Karpas-422 (cell line): ENCODE measurements around the gene IGFBP6. TPM values are rescaled to one million over a fixed set of nuclear protein-coding genes. Genes with fewer than 3 reads are reported as not detected.
A peak's percentile ranks its signal among the peaks of the same experiment; 100 is the strongest.

ENCODE experiments used
- DNase-seq: peaks from one replicate; pipeline ENCODE4 v3.0.0-alpha.2; 2015
- H2AFZ ChIP-seq: fragments of 200-600 bp; sonication (generic); 2 replicates; pipeline ENCODE4 v1.6.1; 2014; ENCODE audit warnings: antibody characterized with exemption, low read length, mixed read lengths
- H3K27ac ChIP-seq: fragments of 200-600 bp; sonication (generic); 2 replicates; pipeline ENCODE4 v1.5.1; 2014; ENCODE audit warnings: mild to moderate bottlenecking, low read length, moderate library complexity
- H3K27me3 ChIP-seq: fragments of 200-600 bp; sonication (generic); 2 replicates; pipeline ENCODE4 v1.6.1; 2014; ENCODE audit warnings: low read length, mixed read lengths
- H3K36me3 ChIP-seq: fragments of 200-600 bp; sonication (generic); 2 replicates; pipeline ENCODE4 v1.6.1; 2014; ENCODE audit warnings: low read length, mixed read lengths; ENCODE audit not compliant: insufficient read depth
- H3K4me1 ChIP-seq: fragments of 200-600 bp; sonication (generic); 2 replicates; pipeline ENCODE4 v1.6.1; 2014; ENCODE audit warnings: mild to moderate bottlenecking, low read length, mixed read lengths
- H3K4me2 ChIP-seq: fragments of 200-600 bp; sonication (generic); 2 replicates; pipeline ENCODE4 v1.6.1; 2014; ENCODE audit warnings: low read length, low read depth, mild to moderate bottlenecking; ENCODE audit not compliant: poor library complexity, severe bottlenecking
- H3K4me3 ChIP-seq: fragments of 200-600 bp; sonication (generic); 2 replicates; pipeline ENCODE4 v1.5.1; 2014; ENCODE audit warnings: mild to moderate bottlenecking, antibody characterized with exemption, low read length, mixed read lengths
- H3K79me2 ChIP-seq: fragments of 200-600 bp; sonication (generic); 2 replicates; pipeline ENCODE4 v1.6.1; 2014; ENCODE audit warnings: mild to moderate bottlenecking, low read length, mixed read lengths
- H3K9ac ChIP-seq: fragments of 200-600 bp; sonication (generic); 2 replicates; pipeline ENCODE4 v1.6.0; 2014; ENCODE audit warnings: low read length
- H3K9me2 ChIP-seq: fragments of 200-600 bp; sonication (generic), shearing (Covaris generic); replicated peaks from 2 replicates; pipeline ENCODE4 v1.6.0; 2014; ENCODE audit warnings: mild to moderate bottlenecking, low read length, moderate library complexity; ENCODE audit not compliant: insufficient read depth
- H3K9me3 ChIP-seq: fragments of 300-700, 200-600 bp; sonication (generic); 2 replicates; pipeline ENCODE4 v1.6.1; 2014; ENCODE audit warnings: low read length, mixed read lengths
- H4K20me1 ChIP-seq: fragments of 200-600 bp; sonication (generic); 2 replicates; pipeline ENCODE4 v1.6.1; 2014; ENCODE audit warnings: mild to moderate bottlenecking, antibody characterized with exemption, low read length, low read depth; ENCODE audit not compliant: insufficient read depth
- total RNA-seq: library from RNA; depleted of rRNA; stranded (reverse); fragments of >200 nt; shearing (Covaris generic); gene quantifications from 2 replicates; pipeline ENCODE4 v1.2.3, GENCODE V29; 2014; ENCODE audit warnings: low replicate concordance

Gene IGFBP6
- total RNA-seq, 1 experiment from 2014 or later: not detected

GRCh38 chr12:53097207-53097563 lies 282 bp upstream of the IGFBP6 start:
- Histone ChIP-seq H3K79me2 (no peaks in the 10 kb centered on the region), H3K4me3 (peak overlapping the region; percentile 68; the same call in 1 of the 2 replicates), H3K9me3 (no peaks in the 10 kb centered on the region), H2AFZ (peak overlapping the region; percentile 96; the same call in 1 of the 2 replicates), H3K9me2 (no peaks in the 10 kb centered on the region), H3K27ac (no peak overlapping the region), H3K36me3 (no peaks in the 10 kb centered on the region), H4K20me1 (no peaks in the 10 kb centered on the region), H3K9ac (peak overlapping the region; percentile 69), H3K4me2 (peak overlapping the region; percentile 76), H3K27me3 (0 out of 2 replicates have a peak, but pooled peaks cover 3% of the 10 kb centered on the region), H3K4me1 (peaks cover 21% of the 10 kb centered on the region)
- DNase-seq: no peak

- Histone ChIP-seq H3K36me3 (no peaks in the 10 kb centered on the region), H3K27ac (no peak overlapping the region), H3K9me2 (no peaks in the 10 kb centered on the region), H3K9ac (peak overlapping the region; percentile 69), H4K20me1 (no peaks in the 10 kb centered on the region), H3K4me2 (peak overlapping the region; percentile 76), H3K9me3 (no peaks in the 10 kb centered on the region), H3K79me2 (no peaks in the 10 kb centered on the region), H3K4me1 (peaks cover 26% of the 10 kb centered on the region), H3K27me3 (0 out of 2 replicates have a peak, but pooled peaks cover 3% of the 10 kb centered on the region), H2AFZ (peak overlapping the region; percentile 96), H3K4me3 (peak overlapping the region; percentile 68)
- DNase-seq: no peak
Measured at GRCh38 chr12:53098354-53098981, 1.0 kb downstream of the IGFBP6 start.

GRCh38 chr12:53099071-53099882 lies 1.8 kb downstream of the IGFBP6 start:
- H3K27me3 ChIP-seq: 0 out of 2 replicates have a peak, but pooled peaks cover 3% of the 10 kb centered on the region
- no peaks in the 10 kb centered on the region for H3K36me3 ChIP-seq
- H3K4me3 ChIP-seq: no peak overlapping the region
- no peaks in the 10 kb centered on the region for H3K79me2 ChIP-seq
- H3K9ac ChIP-seq: no peak overlapping the region
- H3K4me2 ChIP-seq: no peak overlapping the region
- H3K27ac ChIP-seq: no peak overlapping the region
- H3K9me2 ChIP-seq: no peaks in the 10 kb centered on the region
- DNase-seq: peak; percentile 92
- no peaks in the 10 kb centered on the region for H4K20me1 ChIP-seq
- H3K9me3 ChIP-seq: no peaks in the 10 kb centered on the region
- peaks cover 26% of the 10 kb centered on the region for H3K4me1 ChIP-seq
- no peak overlapping the region for H2AFZ ChIP-seq

GRCh38 chr12:53100466-53101151 lies 3.1 kb downstream of the IGFBP6 start:
- no peak overlapping the region for H3K27ac ChIP-seq
- H2AFZ ChIP-seq: no peak overlapping the region
- no peaks in the 10 kb centered on the region for H3K9me3 ChIP-seq
- 0 out of 2 replicates have a peak, but pooled peaks cover 3% of the 10 kb centered on the region for H3K27me3 ChIP-seq
- H3K4me2 ChIP-seq: no peak overlapping the region
- no peak for DNase-seq
- no peak overlapping the region for H3K9ac ChIP-seq
- no peaks in the 10 kb centered on the region for H3K79me2 ChIP-seq
- no peaks in the 10 kb centered on the region for H3K9me2 ChIP-seq
- H3K36me3 ChIP-seq: no peaks in the 10 kb centered on the region
- no peak overlapping the region for H3K4me3 ChIP-seq
- peaks cover 26% of the 10 kb centered on the region for H3K4me1 ChIP-seq
- H4K20me1 ChIP-seq: no peaks in the 10 kb centered on the region

- H3K27me3 ChIP-seq: 0 out of 2 replicates have a peak, but pooled peaks cover 3% of the 10 kb centered on the region
- H3K9me3 ChIP-seq: no peaks in the 10 kb centered on the region
- H3K4me3 ChIP-seq: no peak overlapping the region
- peaks cover 26% of the 10 kb centered on the region for H3K4me1 ChIP-seq
- no peak overlapping the region for H2AFZ ChIP-seq
- no peak overlapping the region for H3K9ac ChIP-seq
- no peaks in the 10 kb centered on the region for H4K20me1 ChIP-seq
- no peak overlapping the region for H3K4me2 ChIP-seq
- H3K79me2 ChIP-seq: no peaks in the 10 kb centered on the region
- no peaks in the 10 kb centered on the region for H3K36me3 ChIP-seq
- H3K9me2 ChIP-seq: no peaks in the 10 kb centered on the region
- no peak overlapping the region for H3K27ac ChIP-seq
- no peak for DNase-seq
Measured at GRCh38 chr12:53101266-53101665, 3.8 kb downstream of the IGFBP6 start.

- H3K4me3 ChIP-seq: no peak overlapping the region
Measured at GRCh38 chr12:53101931-53102781, 4.7 kb downstream of the IGFBP6 start.

GRCh38 chr12:53102883-53103807 lies 5.7 kb downstream of the IGFBP6 start, which contains the start of gene SOAT2:
Gene SOAT2, plus strand, starts transcription at chr12:53103486. Its CDS starts 92 bp downstream, at chr12:53103578.
- peaks cover 15% of the 10 kb centered on the region for H3K4me1 ChIP-seq

More at GRCh38 chr12:53101931-53102781, 4.7 kb downstream of the IGFBP6 start:
- no peak for DNase-seq
- Histone ChIP-seq H3K36me3 (no peaks in the 10 kb centered on the region), H3K9ac (no peak overlapping the region), H3K4me2 (no peak overlapping the region), H3K9me3 (no peaks in the 10 kb centered on the region), H3K4me1 (peaks cover 25% of the 10 kb centered on the region), H3K9me2 (no peaks in the 10 kb centered on the region), H4K20me1 (no peaks in the 10 kb centered on the region), H3K27me3 (0 out of 2 replicates have a peak, but pooled peaks cover 3% of the 10 kb centered on the region), H3K27ac (no peak overlapping the region), H3K79me2 (no peaks in the 10 kb centered on the region), H2AFZ (no peak overlapping the region)

More at GRCh38 chr12:53102883-53103807, 5.7 kb downstream of the IGFBP6 start, which contains the start of gene SOAT2:
- Histone ChIP-seq H3K36me3 (no peaks in the 10 kb centered on the region), H3K27ac (no peak within 1 kb of the TSS), H3K4me3 (no peak within 1 kb of the TSS), H3K9me2 (no peaks in the 10 kb centered on the region), H3K9ac (no peak within 1 kb of the TSS), H4K20me1 (no peaks in the 10 kb centered on the region), H3K27me3 (0 out of 2 replicates have a peak, but pooled peaks cover 2% of the 10 kb centered on the region), H2AFZ (no peak within 1 kb of the TSS), H3K4me2 (no peak within 1 kb of the TSS), H3K79me2 (no peaks in the 10 kb centered on the region), H3K9me3 (no peaks in the 10 kb centered on the region)
- DNase-seq: no peak
